SJCRH30 (cell line): ENCODE measurements around the gene COQ10B. TPM values are rescaled to one million over a fixed set of nuclear protein-coding genes. Genes with fewer than 3 reads are reported as not detected.
"Not testable (repeated sequence)": the region's sequence is repeated elsewhere in the genome, so short reads cannot be mapped to it uniquely, and the experiment has no call there.

ENCODE experiments used
- DNase-seq, 2 experiments: peaks; one replicate each; pipeline ENCODE4 v3.0.0-alpha.2; 2015 to 2020
- H3K27ac ChIP-seq: fragments of 250-450 bp; sonication (Bioruptor Pico); 2 replicates; pipeline ENCODE4 v1.5.1; 2020; ENCODE audit warnings: mild to moderate bottlenecking, moderate library complexity
- H3K27me3 ChIP-seq: fragments of 250-450 bp; sonication (Bioruptor Pico); 2 replicates; pipeline ENCODE4 v1.5.1; 2020; ENCODE audit warnings: mild to moderate bottlenecking, moderate library complexity
- H3K36me3 ChIP-seq: fragments of 250-450 bp; sonication (Bioruptor Pico); 2 replicates; pipeline ENCODE4 v1.5.1; 2020; ENCODE audit warnings: mild to moderate bottlenecking, moderate library complexity
- H3K4me1 ChIP-seq: fragments of 250-450 bp; sonication (Bioruptor Pico); 2 replicates; pipeline ENCODE4 v1.5.1; 2020; ENCODE audit warnings: mild to moderate bottlenecking, moderate library complexity
- H3K4me3 ChIP-seq: fragments of 250-450 bp; sonication (Bioruptor Pico); 2 replicates; pipeline ENCODE4 v1.5.1; 2020; ENCODE audit warnings: mild to moderate bottlenecking, moderate library complexity
- H3K9me3 ChIP-seq: fragments of 250-450 bp; sonication (Bioruptor Pico); replicated peaks from 2 replicates; pipeline ENCODE4 v1.5.1; 2020; ENCODE audit warnings: mild to moderate bottlenecking, moderate library complexity
- total RNA-seq: library from RNA; depleted of rRNA; stranded (reverse); fragments of >200 nt; shearing (Covaris generic); gene quantifications from 2 replicates; pipeline ENCODE4 v1.2.3, GENCODE V29; 2014

The COQ10B gene
- total RNA-seq, 1 experiment from 2014 or later = 18.1 TPM

DNA sequence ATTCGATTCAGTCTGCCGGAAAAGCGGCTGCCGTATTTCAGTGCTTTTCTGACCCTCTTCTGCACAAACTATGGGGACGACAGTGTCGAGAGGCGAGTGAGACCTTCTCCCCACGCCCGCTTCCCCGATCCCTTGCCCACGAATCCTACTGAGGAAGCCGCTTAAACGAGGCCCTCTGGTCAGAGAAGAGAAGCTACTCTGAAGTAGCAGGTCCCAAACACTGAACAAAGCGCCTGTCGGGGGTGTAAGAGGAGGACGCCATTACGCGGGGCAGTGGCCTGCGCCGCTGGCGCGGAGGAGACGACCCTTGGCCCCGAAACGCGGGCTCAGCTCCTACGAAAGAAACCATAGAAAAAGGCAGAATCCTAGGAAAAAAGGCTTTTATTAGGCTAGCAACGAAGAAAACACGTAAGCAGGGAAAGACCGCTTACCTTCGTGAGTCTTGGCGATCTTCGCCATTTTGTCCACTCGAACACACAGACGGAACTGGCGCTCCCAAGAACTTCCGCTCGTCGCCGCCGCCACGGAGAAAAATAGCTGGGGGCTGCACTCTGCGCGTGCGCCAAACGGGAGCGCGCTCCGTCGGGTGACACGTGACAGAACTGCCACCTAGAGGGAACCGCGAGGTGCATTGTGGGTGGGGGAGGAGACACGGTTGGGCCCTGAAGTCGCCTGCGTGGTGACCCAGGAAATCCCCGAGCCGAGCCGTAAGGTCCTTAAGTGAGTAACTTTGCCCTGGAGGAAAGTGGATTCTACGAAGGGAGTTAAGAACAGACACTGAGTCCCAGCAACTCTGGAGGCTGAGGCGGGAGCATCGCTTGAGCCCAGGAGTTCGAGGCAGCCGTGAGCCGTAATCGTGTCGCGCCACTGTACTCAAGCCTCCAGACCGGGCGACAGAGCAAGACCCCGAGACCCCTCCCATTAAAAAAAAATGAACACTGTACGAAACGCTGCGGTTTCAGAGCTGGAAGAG lies 18.5 kb upstream of the COQ10B start, which contains the start of gene SF3B1:
TSS of gene SF3B1 (minus strand) at position 488 of the 973 bp plus-strand sequence. CDS start at position 459, 29 bp downstream.
- H3K4me3 ChIP-seq = peak within 1 kb of the TSS; percentile 89
- H3K27me3 ChIP-seq = no peaks in the 10 kb centered on the region
- H3K9me3 ChIP-seq = no peaks in the 10 kb centered on the region
- peak within 1 kb of the TSS; percentile 96 for H3K27ac ChIP-seq
- 0 out of 2 replicates have a peak, but pooled peaks cover 5% of the 10 kb centered on the region for H3K4me1 ChIP-seq
- no peaks in the 10 kb centered on the region; the same call in 1 of the 2 replicates for H3K36me3 ChIP-seq
- peak; percentile 97 to 98 for DNase-seq

DNA sequence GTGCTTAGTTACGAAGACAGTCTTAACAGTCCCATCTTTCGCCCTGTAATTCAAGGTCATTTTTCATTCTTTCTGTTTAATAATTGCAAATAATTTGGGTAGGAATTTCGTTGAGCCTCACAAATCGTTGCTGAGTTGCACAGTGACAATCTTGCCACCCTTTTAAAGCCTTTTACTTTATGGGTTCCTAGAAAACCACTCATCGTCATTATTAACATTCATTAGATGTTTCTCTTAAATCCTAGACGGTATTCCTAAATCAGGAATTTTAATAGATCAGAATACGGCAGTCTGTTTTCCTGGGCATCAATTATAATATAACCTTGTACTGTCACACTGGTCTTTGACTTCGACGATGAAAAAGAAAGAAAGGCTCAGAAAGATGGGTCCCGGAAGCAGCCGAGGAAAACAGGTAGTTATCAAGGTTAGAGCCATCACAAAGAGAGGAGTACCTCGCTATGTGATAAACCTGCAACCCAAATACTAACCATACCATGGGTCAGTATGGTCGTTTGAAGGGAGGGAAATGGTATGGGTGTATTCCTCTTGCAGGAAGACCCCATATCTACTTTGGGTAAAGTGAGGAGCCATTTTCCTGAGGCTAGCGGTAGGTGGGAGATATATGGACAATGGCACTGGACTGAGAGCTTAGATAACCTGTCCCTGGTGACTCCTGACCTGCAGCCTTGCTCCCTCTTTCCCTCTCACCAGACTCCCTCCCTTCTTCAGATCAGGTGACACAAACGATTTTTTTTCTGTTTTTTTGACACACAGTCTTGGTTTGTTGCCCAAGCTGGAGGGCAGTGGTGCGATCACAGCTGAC lies 17.5 kb upstream of the COQ10B start:
- Histone ChIP-seq H3K4me3 (peak overlapping the region; percentile 89), H3K27ac (peak overlapping the region; percentile 96), H3K9me3 (no peaks in the 10 kb centered on the region), H3K4me1 (0 out of 2 replicates have a peak, but pooled peaks cover 5% of the 10 kb centered on the region), H3K36me3 (no peaks in the 10 kb centered on the region; the same call in 1 of the 2 replicates), H3K27me3 (no peaks in the 10 kb centered on the region)
- DNase-seq = peak in 1 of 2 experiments; percentile 28

DNA sequence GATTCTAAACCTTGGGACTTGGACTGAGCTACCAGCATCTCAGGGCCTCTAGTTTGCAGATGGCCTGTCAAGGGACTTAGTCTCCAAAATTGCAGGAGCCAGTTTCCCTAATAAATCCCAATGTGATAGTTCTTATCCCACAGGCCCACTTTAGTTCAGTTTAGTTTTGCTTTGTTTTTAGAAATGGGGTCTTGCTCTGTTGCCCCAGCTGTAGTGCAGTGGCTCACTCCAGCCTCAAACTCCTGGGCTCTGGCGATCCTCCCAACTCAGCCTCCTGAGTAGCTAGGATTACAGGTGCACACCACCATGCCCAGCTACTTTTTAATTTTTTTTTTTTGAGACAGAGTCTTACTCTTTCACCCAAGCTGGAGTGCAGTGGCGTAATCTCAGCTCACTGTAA lies 16.0 kb upstream of the COQ10B start:
- Histone ChIP-seq H3K27ac (no peak overlapping the region), H3K4me3 (no peak overlapping the region), H3K4me1 (0 out of 2 replicates have a peak, but pooled peaks cover 5% of the 10 kb centered on the region), H3K36me3 (no peaks in the 10 kb centered on the region; the same call in 1 of the 2 replicates), H3K27me3 (no peaks in the 10 kb centered on the region), H3K9me3 (no peaks in the 10 kb centered on the region)
- DNase-seq = no peak

DNA sequence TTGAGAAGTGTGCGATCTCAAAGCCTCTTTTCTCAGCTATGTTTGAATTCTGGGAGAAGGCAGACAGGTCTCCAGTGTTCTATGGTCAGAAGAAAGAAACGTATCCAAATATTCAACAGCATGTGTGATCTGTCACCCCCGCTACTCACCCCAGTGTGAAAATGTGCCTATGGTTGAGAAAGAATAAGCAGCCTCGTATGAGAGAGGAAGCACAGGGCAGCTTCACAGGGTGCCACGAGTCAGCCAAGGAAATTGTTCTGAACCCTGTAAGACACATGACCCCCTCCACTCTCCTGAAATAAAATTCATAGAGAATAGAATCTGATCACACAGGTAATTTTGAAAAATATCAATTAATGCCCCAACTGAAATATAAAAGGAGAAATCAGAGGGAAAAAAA lies 10.5 kb upstream of the COQ10B start:
- H3K4me3 ChIP-seq = no peak overlapping the region
- no peak overlapping the region for H3K27ac ChIP-seq
- no peaks in the 10 kb centered on the region for H3K4me1 ChIP-seq
- no peak for DNase-seq
- no peaks in the 10 kb centered on the region for H3K36me3 ChIP-seq
- H3K27me3 ChIP-seq = no peaks in the 10 kb centered on the region
- no peaks in the 10 kb centered on the region for H3K9me3 ChIP-seq

DNA sequence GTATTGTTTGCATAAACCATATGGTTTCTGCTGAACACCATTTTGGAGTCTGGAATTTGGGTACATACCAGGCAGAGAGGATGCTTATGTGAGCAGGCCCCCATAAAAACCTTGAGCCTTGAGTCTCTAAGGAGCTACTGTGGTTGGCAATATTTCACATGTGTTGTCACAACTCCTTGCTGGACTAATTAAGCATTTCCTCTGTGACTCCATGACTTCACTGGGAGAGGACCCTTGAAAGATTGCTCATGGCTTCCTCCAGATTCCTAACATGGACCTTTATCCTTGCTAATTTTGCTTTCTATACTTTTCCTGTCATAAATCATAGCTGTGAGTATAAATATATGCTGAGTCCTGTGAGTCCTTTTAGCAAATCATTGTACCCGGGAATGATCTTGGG lies 7.6 kb upstream of the COQ10B start:
- no peaks in the 10 kb centered on the region for H3K27me3 ChIP-seq
- no peaks in the 10 kb centered on the region for H3K9me3 ChIP-seq

DNA sequence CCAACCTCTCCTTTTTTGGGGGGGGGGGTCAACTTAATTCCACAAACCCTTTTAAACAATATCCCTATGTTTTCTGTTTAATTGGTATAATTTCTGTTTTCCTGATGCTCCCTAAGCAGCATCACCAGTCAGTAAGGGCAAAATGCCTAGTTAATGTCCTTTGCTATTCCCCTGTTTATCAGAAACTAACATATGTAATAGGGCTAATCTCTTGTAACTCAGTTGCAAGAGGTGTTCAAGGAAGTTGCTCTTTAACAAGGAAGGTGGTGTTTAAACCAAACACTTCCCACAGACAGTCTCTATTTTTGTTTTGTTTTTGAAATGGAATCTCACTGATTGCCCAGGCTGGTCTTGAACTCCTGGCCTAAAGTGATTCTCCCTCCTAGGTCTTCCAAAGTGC lies 6.5 kb upstream of the COQ10B start:
- no peaks in the 10 kb centered on the region for H3K9me3 ChIP-seq
- no peaks in the 10 kb centered on the region for H3K36me3 ChIP-seq
- no peak for DNase-seq
- H3K27ac ChIP-seq = no peak overlapping the region
- H3K27me3 ChIP-seq = no peaks in the 10 kb centered on the region
- no peak overlapping the region for H3K4me3 ChIP-seq
- no peaks in the 10 kb centered on the region for H3K4me1 ChIP-seq

More for the DNA sequence above, 7.6 kb upstream of the COQ10B start:
- H3K4me1 ChIP-seq = no peaks in the 10 kb centered on the region
- H3K36me3 ChIP-seq = no peaks in the 10 kb centered on the region
- no peak overlapping the region for H3K4me3 ChIP-seq
- DNase-seq = no peak
- H3K27ac ChIP-seq = no peak overlapping the region

DNA sequence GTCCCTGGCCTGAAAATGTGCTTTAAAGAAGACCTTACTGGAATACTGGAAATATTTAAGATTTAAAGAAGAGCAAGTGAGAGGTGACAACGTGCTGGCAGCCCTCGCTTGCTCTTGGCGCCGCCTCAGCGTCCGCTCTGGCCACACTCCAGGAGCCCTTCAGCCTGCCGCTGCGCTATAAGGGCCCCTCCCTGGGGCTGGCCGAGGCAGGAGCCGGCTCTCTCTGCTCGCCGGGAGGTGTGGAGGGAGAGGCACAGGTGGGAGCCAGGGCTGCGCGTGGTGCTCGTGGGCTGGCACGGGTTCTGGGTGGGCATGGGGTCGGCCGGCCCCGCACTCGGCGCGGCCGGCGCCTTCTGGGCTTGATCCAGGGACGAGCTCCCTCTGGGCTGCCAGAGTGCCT lies 2.9 kb upstream of the COQ10B start:
- H3K9me3 ChIP-seq = no peaks in the 10 kb centered on the region
- H3K4me1 ChIP-seq = peaks cover 4% of the 10 kb centered on the region; the same call in 1 of the 2 replicates
- H3K27ac ChIP-seq = no peak overlapping the region
- H3K36me3 ChIP-seq = 0 out of 2 replicates have a peak, but pooled peaks cover 2% of the 10 kb centered on the region
- no peaks in the 10 kb centered on the region for H3K27me3 ChIP-seq
- DNase-seq = no peak
- no peak overlapping the region for H3K4me3 ChIP-seq

DNA sequence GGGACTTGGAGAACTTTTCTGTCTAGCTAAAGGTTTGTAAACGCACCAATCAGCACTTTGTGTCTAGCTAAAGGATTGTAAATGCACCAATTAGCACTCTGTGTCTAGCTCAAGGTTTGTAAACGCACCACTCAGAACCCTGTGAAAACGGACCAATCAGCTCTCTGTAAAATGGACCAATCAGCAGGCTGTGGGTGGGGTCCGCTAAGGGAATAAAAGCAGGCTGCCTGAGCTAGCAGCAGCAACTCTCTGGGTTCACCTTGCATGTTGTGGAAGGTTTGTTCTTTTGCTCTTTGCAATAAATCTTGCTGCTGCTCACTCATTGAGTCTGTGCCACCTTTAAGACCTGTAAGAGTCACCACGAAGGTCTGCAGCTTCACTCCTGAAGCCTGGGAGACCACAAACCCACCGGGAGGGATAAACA lies 2.4 kb upstream of the COQ10B start:
- DNase-seq, H3K27ac ChIP-seq, H3K4me1 ChIP-seq, H3K9me3 ChIP-seq, H3K36me3 ChIP-seq, H3K4me3 ChIP-seq, H3K27me3 ChIP-seq: not testable (repeated sequence)

DNA sequence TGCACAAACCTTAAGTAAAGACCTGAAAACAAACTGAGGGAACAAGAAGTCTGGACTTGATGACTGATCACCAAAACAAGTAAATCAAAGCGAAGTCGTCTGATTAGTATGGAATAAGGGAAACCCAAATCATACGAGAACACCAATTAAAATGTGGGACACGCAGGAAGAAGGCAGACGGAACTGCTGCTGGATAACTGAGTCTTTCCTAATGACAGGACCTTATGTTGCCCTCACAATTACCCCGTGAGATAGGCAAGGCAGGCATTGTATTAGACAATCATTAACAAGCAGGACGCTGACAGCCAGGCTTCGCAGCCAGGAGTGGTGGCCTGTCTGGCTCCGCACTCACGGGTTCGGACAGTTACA lies 614 bp upstream of the COQ10B start:
- Histone ChIP-seq H3K4me3 (peak overlapping the region; percentile 81), H3K27ac (peak overlapping the region; percentile 50), H3K9me3 (no peaks in the 10 kb centered on the region), H3K27me3 (no peaks in the 10 kb centered on the region), H3K36me3 (0 out of 2 replicates have a peak, but pooled peaks cover 2% of the 10 kb centered on the region), H3K4me1 (peaks cover 4% of the 10 kb centered on the region; the same call in 1 of the 2 replicates)
- no peak for DNase-seq

DNA sequence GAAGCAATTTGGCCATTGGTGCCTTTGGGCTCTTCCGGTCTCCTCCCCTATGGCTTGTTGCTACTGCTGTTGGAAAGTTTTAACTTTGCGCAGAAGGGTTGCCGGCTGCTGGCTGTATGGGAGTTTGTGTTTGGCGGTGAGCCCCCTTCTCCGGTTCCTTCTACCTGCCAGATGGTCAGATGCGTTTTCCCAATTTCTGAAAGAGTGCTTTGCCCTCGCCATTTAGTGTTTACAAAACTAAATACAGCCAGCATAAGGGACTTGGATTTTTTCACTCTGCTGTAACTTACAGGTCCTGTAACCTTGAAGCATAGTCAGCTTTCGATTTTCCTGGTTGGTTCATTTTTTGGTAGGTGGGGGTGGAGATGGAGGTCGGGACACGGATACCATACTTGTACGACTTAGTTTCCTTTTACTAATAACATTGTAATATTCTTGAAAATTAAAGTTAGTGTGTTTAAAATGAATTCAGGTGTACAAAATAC lies 604 bp downstream of the COQ10B start:
- Histone ChIP-seq H3K27ac (peak overlapping the region; percentile 78), H3K4me1 (peaks cover 4% of the 10 kb centered on the region; the same call in 1 of the 2 replicates), H3K4me3 (peak overlapping the region; percentile 81), H3K27me3 (no peaks in the 10 kb centered on the region), H3K36me3 (0 out of 2 replicates have a peak, but pooled peaks cover 2% of the 10 kb centered on the region), H3K9me3 (no peaks in the 10 kb centered on the region)
- DNase-seq = no peak

DNA sequence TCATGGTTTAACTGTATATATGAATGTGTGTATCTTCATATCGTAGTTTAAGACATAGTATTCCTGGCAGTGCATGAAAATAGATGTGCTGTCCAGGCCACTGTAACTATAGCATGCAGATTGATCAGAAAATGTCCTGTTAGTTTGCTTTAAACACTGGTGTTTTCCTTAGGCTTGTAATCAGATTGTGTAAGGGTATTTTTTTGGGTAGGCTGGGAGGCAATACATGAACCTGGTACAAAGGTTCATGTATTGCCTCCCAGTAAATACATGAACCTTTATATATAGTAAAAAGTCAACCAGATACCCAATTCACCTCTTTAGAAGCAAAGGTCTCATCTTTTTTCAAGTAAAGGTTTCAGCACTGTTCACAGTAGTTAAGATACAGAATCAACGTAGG lies 1.6 kb downstream of the COQ10B start:
- Histone ChIP-seq H3K4me1 (peaks cover 4% of the 10 kb centered on the region; the same call in 1 of the 2 replicates), H3K36me3 (peaks cover 2% of the 10 kb centered on the region; the same call in 1 of the 2 replicates), H3K9me3 (no peaks in the 10 kb centered on the region), H3K27me3 (no peaks in the 10 kb centered on the region), H3K27ac (no peak overlapping the region), H3K4me3 (peak overlapping the region; percentile 81)
- DNase-seq = no peak

DNA sequence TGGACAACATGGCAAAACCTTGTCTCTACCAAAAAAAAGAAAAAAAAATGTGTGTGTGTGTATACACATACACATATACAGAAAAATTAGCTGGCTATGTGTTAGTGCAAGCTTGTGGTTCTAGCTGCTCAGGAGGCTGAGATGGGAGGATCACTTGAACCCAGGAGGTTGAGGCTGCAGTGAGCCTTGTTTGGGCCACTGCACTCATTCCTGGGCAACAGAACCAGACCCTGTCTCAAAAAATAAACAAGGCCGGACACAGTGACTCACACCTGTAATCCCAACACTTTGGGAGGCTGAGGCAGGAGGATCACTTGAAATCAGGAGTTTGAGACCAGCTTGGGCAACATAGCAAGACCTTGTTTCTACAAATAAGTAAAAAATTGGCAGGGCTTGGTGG lies 2.1 kb downstream of the COQ10B start:
- no peak overlapping the region for H3K4me3 ChIP-seq
- no peak for DNase-seq
- H3K9me3 ChIP-seq = no peaks in the 10 kb centered on the region
- H3K4me1 ChIP-seq = peaks cover 4% of the 10 kb centered on the region; the same call in 1 of the 2 replicates
- H3K27me3 ChIP-seq = no peaks in the 10 kb centered on the region
- peaks cover 3% of the 10 kb centered on the region for H3K36me3 ChIP-seq
- H3K27ac ChIP-seq = no peak overlapping the region

DNA sequence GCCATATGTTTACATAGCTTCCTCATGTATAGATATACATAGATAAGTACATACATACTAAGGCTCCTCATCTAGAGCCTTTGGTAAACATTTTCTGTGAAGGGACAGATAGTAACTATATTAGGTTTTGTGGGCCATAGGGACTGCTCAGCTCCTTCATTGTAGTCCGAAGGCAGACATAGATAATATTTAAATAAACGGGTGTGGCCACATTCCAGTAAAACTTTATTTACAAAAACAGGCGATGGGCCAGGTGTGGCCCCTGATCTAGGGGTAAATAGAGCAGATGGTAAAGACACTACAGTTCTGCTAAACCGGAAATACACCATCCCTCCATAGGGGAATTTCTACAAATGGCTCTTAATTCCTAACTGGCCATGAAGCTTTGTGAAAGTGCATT lies 7.3 kb downstream of the COQ10B start:
- Histone ChIP-seq H3K27me3 (no peaks in the 10 kb centered on the region), H3K27ac (no peak overlapping the region), H3K9me3 (no peaks in the 10 kb centered on the region), H3K4me3 (no peak overlapping the region), H3K36me3 (peaks cover 20% of the 10 kb centered on the region), H3K4me1 (no peaks in the 10 kb centered on the region)
- DNase-seq = no peak

DNA sequence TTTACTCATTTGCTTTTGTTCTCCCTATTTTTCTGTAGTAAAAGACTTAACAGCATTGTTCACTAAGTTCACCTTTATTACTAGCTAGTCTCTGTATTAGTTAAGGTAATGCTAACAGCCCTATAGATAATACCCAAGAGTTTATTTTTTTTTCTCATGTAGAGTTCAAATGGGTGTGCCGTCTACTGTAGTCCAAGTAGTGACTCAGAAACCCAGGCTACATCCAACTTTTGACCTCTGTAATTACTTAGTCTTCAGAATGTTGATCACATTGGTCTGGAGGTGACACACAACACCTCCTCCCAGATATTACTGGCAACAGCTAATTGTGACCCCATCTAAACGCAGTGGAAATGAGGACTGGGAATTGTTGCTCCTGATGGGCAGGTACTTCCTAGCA lies 7.7 kb downstream of the COQ10B start:
- no peaks in the 10 kb centered on the region for H3K9me3 ChIP-seq
- no peaks in the 10 kb centered on the region for H3K27me3 ChIP-seq
- no peak overlapping the region for H3K27ac ChIP-seq
- H3K4me3 ChIP-seq = no peak overlapping the region
- no peaks in the 10 kb centered on the region for H3K4me1 ChIP-seq
- no peak for DNase-seq
- H3K36me3 ChIP-seq = peaks cover 20% of the 10 kb centered on the region
